GM12865 (cell line): ENCODE data around the gene TSPO.
A peak's percentile ranks its signal among the peaks of the same experiment; 100 is the strongest.

Experiments
- DNase-seq: peaks from one replicate; pipeline ENCODE4 v3.0.0; 2010; ENCODE audit warnings: low read depth
- H3K4me3 ChIP-seq: 2 replicates; pipeline ENCODE4 v1.5.1; 2011; ENCODE audit warnings: mild to moderate bottlenecking, low read depth, low read length, control low read depth
- CTCF ChIP-seq: IDR thresholded peaks from 2 replicates; pipeline ENCODE4 v1.5.1; 2011; ENCODE audit warnings: low read length, control low read depth, low read depth, inconsistent platforms; ENCODE audit not compliant: insufficient read depth; ENCODE audit errors: missing control alignments

The TSPO gene

GRCh38 chr22:43186272-43187170, 35.2 kb downstream of the TSPO start, which contains the start of gene TTLL12:
TTLL12 (minus strand) TSS chr22:43187134; CDS start chr22:43187069, 65 bp downstream.
- peak within 1 kb of the TSS; percentile 84 for H3K4me3 ChIP-seq
- TF ChIP-seq CTCF, result no peak
- DNase-seq, result peak; percentile 83

GRCh38 chr22:43187171-43188099, 36.1 kb downstream of the TSPO start:
- TF ChIP-seq CTCF, result peak; percentile 85
- H3K4me3 ChIP-seq, result peak overlapping the region; percentile 84
- peak; percentile 98 for DNase-seq

- no peak overlapping the region for H3K4me3 ChIP-seq
- TF ChIP-seq CTCF, result no peak
- no peak for DNase-seq
Measured at GRCh38 chr22:43188829-43189545, 37.6 kb downstream of the TSPO start.

- no peak overlapping the region for H3K4me3 ChIP-seq
- TF ChIP-seq CTCF, result no peak
- DNase-seq, result no peak
Measured at GRCh38 chr22:43191831-43192230, 40.5 kb downstream of the TSPO start.

GRCh38 chr22:43197271-43197941, 46.0 kb downstream of the TSPO start:
- H3K4me3 ChIP-seq, result no peak overlapping the region
- no peak for DNase-seq
- no peak for TF ChIP-seq CTCF

- DNase-seq, result no peak
- no peak for TF ChIP-seq CTCF
- no peak overlapping the region for H3K4me3 ChIP-seq
Measured at GRCh38 chr22:43198126-43198525, 46.8 kb downstream of the TSPO start.
